GM19468 (cell line): Measurements from ENCODE around the gene UPK3BL2.
"Not testable (repeated sequence)": the region's sequence is repeated elsewhere in the genome, so short reads cannot be mapped to it uniquely, and the experiment has no call there.

ENCODE experiments used
- ATAC-seq: cut with Tn5 transposase; IDR thresholded peaks from one replicate; pipeline ENCODE4 v1.9.1; 2021; ENCODE audit warnings: mild to moderate bottlenecking, moderate library complexity, moderate number of reproducible peaks; ENCODE audit not compliant: unreplicated experiment; ENCODE audit errors: extremely low read depth

UPK3BL2 gene

GRCh38 chr7:102496861-102497260, 46.6 kb downstream of the UPK3BL2 start:
- not testable (repeated sequence) for ATAC-seq

GRCh38 chr7:102494473-102495149, 48.9 kb downstream of the UPK3BL2 start:
- peak; percentile 53 for ATAC-seq

GRCh38 chr7:102494026-102494425, 49.5 kb downstream of the UPK3BL2 start:
- not testable (repeated sequence) for ATAC-seq

- not testable (repeated sequence) for ATAC-seq
Observed at GRCh38 chr7:102493220-102493935, 50.1 kb downstream of the UPK3BL2 start.

GRCh38 chr7:102490529-102491075, 52.9 kb downstream of the UPK3BL2 start:
- ATAC-seq: not testable (repeated sequence)
